Measurements from ENCODE around the gene NKX6-2. TPM values are rescaled to one million over a fixed set of nuclear protein-coding genes. Genes with fewer than 3 reads are reported as not detected.
A peak's percentile ranks its signal among the peaks of the same experiment; 100 is the strongest.

Gene NKX6-2
- total RNA-seq, 1 donor from 2014 or later, result not detected

DNA sequence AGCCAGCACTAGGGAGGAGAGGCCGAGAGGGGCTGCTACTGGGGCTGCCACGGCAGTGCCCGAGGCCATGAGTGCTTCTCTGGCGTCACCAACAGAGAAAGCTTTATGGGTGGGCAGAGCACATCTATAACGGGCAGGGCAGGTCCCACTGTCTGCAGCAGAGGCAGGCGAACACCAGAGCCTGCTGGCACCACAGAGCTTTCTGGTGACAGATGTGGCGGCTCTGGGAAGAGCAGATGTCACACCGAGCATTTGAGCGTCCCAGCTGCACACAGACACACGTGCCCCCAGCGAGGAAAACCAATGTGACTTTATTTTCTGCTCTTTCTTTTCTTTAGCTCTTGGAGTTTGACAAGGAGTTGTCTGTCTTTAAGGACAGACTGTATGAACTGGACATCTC is 20.5 kb downstream of the NKX6-2 start:
- Histone ChIP-seq H3K27ac (no peak overlapping the region), H3K27me3 (ENCODE audit: low read depth) (no peaks in the 10 kb centered on the region), H3K4me1 (no peaks in the 10 kb centered on the region), H3K36me3 (peaks cover 22% of the 10 kb centered on the region), H3K9me3 (no peaks in the 10 kb centered on the region), H3K4me3 (no peak overlapping the region)
- no peak for DNase-seq
- no peak for ATAC-seq
- no peak for TF ChIP-seq CTCF (IDR thresholded peaks at IDR 0.05)
- intact Hi-C loops (cut with DNase I), result no loop called here

DNA sequence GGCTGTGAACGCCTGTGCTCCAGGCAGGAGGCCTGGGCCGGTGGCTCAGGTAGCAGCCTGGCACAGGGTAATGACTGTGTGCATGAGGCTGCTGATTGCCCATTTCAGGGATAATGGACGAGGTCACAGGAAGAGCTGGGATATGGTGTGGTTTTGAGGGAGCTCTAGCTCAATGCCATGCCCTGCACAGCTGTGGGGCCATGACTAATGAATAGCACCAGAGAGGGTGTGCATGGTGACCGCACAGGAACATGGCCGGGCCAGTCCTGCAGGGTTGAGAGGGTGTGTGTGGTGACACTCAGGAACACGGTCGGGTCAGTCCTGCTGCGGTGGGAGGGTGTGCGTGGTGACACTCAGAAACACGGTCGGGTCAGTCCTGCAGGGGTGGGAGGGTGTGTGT is 21.8 kb downstream of the NKX6-2 start:
- Histone ChIP-seq H3K27me3 (ENCODE audit: low read depth) (no peaks in the 10 kb centered on the region), H3K4me1 (no peaks in the 10 kb centered on the region), H3K27ac (no peak overlapping the region), H3K4me3 (no peak overlapping the region), H3K9me3 (no peaks in the 10 kb centered on the region), H3K36me3 (peaks cover 26% of the 10 kb centered on the region)
- DNase-seq (no peak), ATAC-seq (no peak)
- intact Hi-C loops (cut with DNase I), result no loop called here
- no peak for TF ChIP-seq CTCF (IDR thresholded peaks at IDR 0.05)

DNA sequence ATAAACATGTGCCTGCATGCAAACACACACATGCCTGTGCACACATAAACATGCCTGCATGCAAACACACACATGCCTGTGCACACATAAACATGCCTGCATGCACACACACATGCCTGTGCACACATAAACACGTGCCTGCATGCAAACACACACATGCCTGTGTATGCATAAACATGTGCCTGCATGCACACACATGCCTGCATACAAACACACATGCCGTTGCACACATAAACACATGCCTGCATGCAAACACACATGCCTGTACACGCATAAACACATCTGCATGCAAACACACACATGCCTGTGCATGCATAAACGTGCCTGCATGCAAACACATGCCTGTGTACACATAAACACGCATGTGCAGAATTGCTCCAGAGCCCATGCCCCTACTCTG is 22.4 kb downstream of the NKX6-2 start:
- intact Hi-C loops (cut with DNase I), result no loop called here
- Histone ChIP-seq H3K27me3 (ENCODE audit: low read depth) (no peaks in the 10 kb centered on the region), H3K4me3 (no peak overlapping the region), H3K9me3 (no peaks in the 10 kb centered on the region), H3K36me3 (peaks cover 22% of the 10 kb centered on the region), H3K27ac (no peak overlapping the region), H3K4me1 (no peaks in the 10 kb centered on the region)
- TF ChIP-seq CTCF (IDR thresholded peaks at IDR 0.05), result no peak
- no peak for ATAC-seq
- no peak for DNase-seq

DNA sequence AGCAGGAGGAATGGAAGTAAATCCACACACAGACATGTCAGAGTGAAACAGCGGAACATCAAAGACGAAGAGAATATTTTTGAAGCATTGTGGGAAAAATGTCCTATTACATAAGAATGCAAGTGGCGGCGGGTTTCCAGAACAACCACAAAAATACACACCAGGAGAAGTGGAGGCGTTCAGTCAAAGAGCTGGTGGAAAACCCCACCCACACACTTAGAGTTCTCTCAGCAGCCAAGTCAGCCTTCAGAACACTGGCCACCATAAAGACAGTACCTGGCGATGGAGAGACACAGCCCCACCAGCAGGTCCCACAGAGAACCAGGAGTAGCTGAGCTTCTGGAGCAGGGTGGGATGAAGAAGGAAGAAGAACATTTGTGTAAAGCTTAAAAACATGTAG is 23.7 kb downstream of the NKX6-2 start:
- H3K27me3 ChIP-seq (ENCODE audit: low read depth), result no peaks in the 10 kb centered on the region
- ATAC-seq (peak; percentile 34 to 70), DNase-seq (no peak)
- no peaks in the 10 kb centered on the region for H3K4me1 ChIP-seq
- H3K4me3 ChIP-seq, result no peak overlapping the region
- peaks cover 21% of the 10 kb centered on the region for H3K36me3 ChIP-seq
- no peaks in the 10 kb centered on the region for H3K9me3 ChIP-seq
- intact Hi-C loops (cut with DNase I), result no loop called here
- no peak overlapping the region for H3K27ac ChIP-seq
- TF ChIP-seq CTCF (IDR thresholded peaks at IDR 0.05), result no peak

GRCh38 chr10:132761395-132762060 is 24.4 kb downstream of the NKX6-2 start:
- DNase-seq (no peak), ATAC-seq (no peak)
- Histone ChIP-seq H3K4me3 (no peak overlapping the region), H3K4me1 (no peaks in the 10 kb centered on the region), H3K27ac (no peak overlapping the region), H3K36me3 (peaks cover 25% of the 10 kb centered on the region), H3K9me3 (no peaks in the 10 kb centered on the region), H3K27me3 (ENCODE audit: low read depth) (no peaks in the 10 kb centered on the region)
- TF ChIP-seq CTCF (IDR thresholded peaks at IDR 0.05), result no peak
- intact Hi-C loops (cut with DNase I), result no loop called here

Data from lower lobe of right lung (tissue), 2 donors.